Measurements from ENCODE around the gene SOD2. TPM values are rescaled to one million over a fixed set of nuclear protein-coding genes. Genes with fewer than 3 reads are reported as not detected.
"Not testable (repeated sequence)": the region's sequence is repeated elsewhere in the genome, so short reads cannot be mapped to it uniquely, and the experiment has no call there.

The SOD2 gene
- over 10,000 TPM; 10,850 to 22,513 (median 13,452) TPM for total RNA-seq

- H3K4me3 ChIP-seq: peak within 1 kb of the TSS; percentile 83 to 94 (median 90)
- in situ Hi-C loops (cut with MboI; ENCODE audit: low sequenced_read_pairs in 4 of 4): loop anchor here in 2 of 4 donors (10.0 to 25.0 kb wide), 3 partner anchors 101 to 281 kb away; partner anchors contain the start of genes IGF2R (in 1 of the 2) and MRPL18 (in 1 of the 2)
- H3K27ac ChIP-seq: peak within 1 kb of the TSS; percentile 94 to 99 (median 96)
- H3K27me3 ChIP-seq: no peaks in the 10 kb centered on the region
- no peaks in the 10 kb centered on the region for H3K9me3 ChIP-seq
- H3K4me1 ChIP-seq: peaks cover 38 to 41% of the 10 kb centered on the region in 2 donors
- DNase-seq: peak; percentile 86 to 92
- TF ChIP-seq POLR2A (IDR thresholded peaks at IDR 0.05): peak; percentile 88 to 95
- no peak for TF ChIP-seq CTCF (IDR thresholded peaks at IDR 0.05 in 4 of 5, conservative IDR thresholded peaks at IDR 0.05 in 1 of 5)
- ATAC-seq: peak; percentile 73 to 84
- H3K36me3 ChIP-seq: peaks cover 2 to 42% of the 10 kb centered on the region in 2 donors
- intact Hi-C loops (cut with DNase I; ENCODE audit: low total_unique reads): loop anchor here (1.0 to 10.0 kb wide), 5 partner anchors 34 to 371 kb away; partner anchors contain the start of genes ACAT2, TCP1 and WTAP
Observed at GRCh38 chr6:159693128-159693893, at the start of gene SOD2. SOD2 (minus strand) TSS chr6:159693241; CDS start chr6:159693167, 74 bp downstream.

- intact Hi-C loops (cut with DNase I; ENCODE audit: low total_unique reads): loop anchor here (2.0 kb wide), 1 partner anchor 19 kb away; no protein-coding TSS in a partner anchor
Observed at GRCh38 chr6:159742165-159742564, 49.1 kb upstream of the SOD2 start.

GRCh38 chr6:159739341-159739740 lies 46.3 kb upstream of the SOD2 start:
- H3K4me3 ChIP-seq: no peak overlapping the region

More at GRCh38 chr6:159742165-159742564, 49.1 kb upstream of the SOD2 start:
- H3K9me3 ChIP-seq: no peaks in the 10 kb centered on the region
- TF ChIP-seq POLR2A (IDR thresholded peaks at IDR 0.05) (no peak), CTCF (IDR thresholded peaks at IDR 0.05 in 4 of 5, conservative IDR thresholded peaks at IDR 0.05 in 1 of 5) (no peak)
- H3K27ac ChIP-seq: peak overlapping the region in 3 of 4 donors; percentile 7 to 42 (median 38)
- in situ Hi-C loops (cut with MboI; ENCODE audit: low sequenced_read_pairs in 4 of 4): loop anchor here (10.0 kb wide), 1 partner anchor 57 kb away; no protein-coding TSS in a partner anchor
- DNase-seq (no peak), ATAC-seq (peak in 1 of 2 donors; percentile 36)
- no peak overlapping the region for H3K4me3 ChIP-seq
- peaks cover 0 to 13% of the 10 kb centered on the region in 2 donors for H3K4me1 ChIP-seq
- H3K27me3 ChIP-seq: no peaks in the 10 kb centered on the region
- peaks cover 10 to 83% of the 10 kb centered on the region in 2 donors for H3K36me3 ChIP-seq

GRCh38 chr6:159736908-159737307 lies 43.9 kb upstream of the SOD2 start:
- intact Hi-C loops (cut with DNase I; ENCODE audit: low total_unique reads) (no loop called here), in situ Hi-C loops (cut with MboI; ENCODE audit: low sequenced_read_pairs in 4 of 4) (no loop called here)
- ATAC-seq: no peak
- Histone ChIP-seq H3K4me1 (peaks cover 38 to 41% of the 10 kb centered on the region in 2 donors), H3K36me3 (peaks cover 0 to 36% of the 10 kb centered on the region in 2 donors), H3K27me3 (no peaks in the 10 kb centered on the region), H3K4me3 (no peak overlapping the region), H3K9me3 (no peaks in the 10 kb centered on the region), H3K27ac (no peak overlapping the region)
- TF ChIP-seq POLR2A (IDR thresholded peaks at IDR 0.05) (no peak), CTCF (IDR thresholded peaks at IDR 0.05 in 4 of 5, conservative IDR thresholded peaks at IDR 0.05 in 1 of 5) (no peak)
- DNase-seq: no peak

More at GRCh38 chr6:159739341-159739740, 46.3 kb upstream of the SOD2 start:
- ATAC-seq: no peak
- no peak for DNase-seq
- peaks cover 21 to 28% of the 10 kb centered on the region in 2 donors for H3K4me1 ChIP-seq
- no peaks in the 10 kb centered on the region for H3K27me3 ChIP-seq
- no peak overlapping the region for H3K27ac ChIP-seq
- TF ChIP-seq POLR2A (IDR thresholded peaks at IDR 0.05) (no peak), CTCF (IDR thresholded peaks at IDR 0.05 in 4 of 5, conservative IDR thresholded peaks at IDR 0.05 in 1 of 5) (no peak)
- in situ Hi-C loops (cut with MboI; ENCODE audit: low sequenced_read_pairs in 4 of 4) (no loop called here), intact Hi-C loops (cut with DNase I; ENCODE audit: low total_unique reads) (no loop called here)
- H3K36me3 ChIP-seq: peaks cover 4 to 61% of the 10 kb centered on the region in 2 donors
- H3K9me3 ChIP-seq: no peaks in the 10 kb centered on the region

GRCh38 chr6:159733395-159733794 lies 40.4 kb upstream of the SOD2 start:
- peaks cover 0 to 16% of the 10 kb centered on the region in 2 donors for H3K36me3 ChIP-seq
- ATAC-seq; intact Hi-C loops (cut with DNase I; ENCODE audit: low total_unique reads); H3K27me3 ChIP-seq; H3K27ac ChIP-seq; in situ Hi-C loops (cut with MboI; ENCODE audit: low sequenced_read_pairs in 4 of 4); H3K9me3 ChIP-seq; H3K4me3 ChIP-seq; DNase-seq: not testable (repeated sequence)
- peaks cover 67 to 75% of the 10 kb centered on the region in 2 donors for H3K4me1 ChIP-seq

- H3K9me3 ChIP-seq; ATAC-seq; H3K4me3 ChIP-seq; in situ Hi-C loops (cut with MboI; ENCODE audit: low sequenced_read_pairs in 4 of 4); intact Hi-C loops (cut with DNase I; ENCODE audit: low total_unique reads); DNase-seq; H3K27me3 ChIP-seq: not testable (repeated sequence)
- H3K36me3 ChIP-seq: peaks cover 0 to 10% of the 10 kb centered on the region in 2 donors
- H3K4me1 ChIP-seq: peaks cover 61 to 75% of the 10 kb centered on the region in 2 donors
- H3K27ac ChIP-seq: peak overlapping the region in 3 of 4 donors; percentile 11 to 99 (median 25)
Observed at GRCh38 chr6:159732550-159732949, 39.5 kb upstream of the SOD2 start.
